Peyer's patch (tissue), 4 donors: Measurements from ENCODE around the gene SEC22A. TPM values are rescaled to one million over a fixed set of nuclear protein-coding genes. Genes with fewer than 3 reads are reported as not detected.
A peak's percentile ranks its signal among the peaks of the same experiment; 100 is the strongest.

ENCODE experiments used
- DNase-seq, 3 donors: peaks; one replicate each; pipeline ENCODE4 v3.0.0-alpha.2; 2017 to 2019
- H3K27ac ChIP-seq, 4 donors: fragments of 200-600 bp; sonication (generic); one replicate each; pipeline ENCODE4 v1.5.1; 2016 to 2019
- H3K27me3 ChIP-seq, 2 donors: fragments of 200-600 bp; sonication (generic); one replicate each; pipeline ENCODE4 v1.5.1; 2019
- H3K36me3 ChIP-seq, 3 donors: fragments of 200-600 bp; sonication (generic); one replicate each; pipeline ENCODE4 v1.5.1; 2016 to 2019
- H3K4me1 ChIP-seq, 4 donors: fragments of 200-600 bp; sonication (generic); one replicate each; pipeline ENCODE4 v1.5.1; 2016 to 2019
- H3K4me3 ChIP-seq, 4 donors: fragments of 200-600 bp; sonication (generic); 1 replicate in 3 of 4; 2 replicates in 1 of 4; pipeline ENCODE4 v1.5.1; 2016 to 2019; ENCODE audit warnings: mild to moderate bottlenecking in 1 of 4
- H3K9me3 ChIP-seq, 4 donors: fragments of 200-600 bp; sonication (generic); one replicate each; pipeline ENCODE4 v1.5.1; 2016 to 2019; ENCODE audit warnings: mild to moderate bottlenecking in 1 of 4
- CTCF ChIP-seq, 6 experiments: fragments of 450-650 bp in 4 of 6; fragments of 200-600 bp in 2 of 6; sonication (generic) in 1 of 6; IDR thresholded peaks; one replicate each; pipeline ENCODE4 v1.5.1; 2017 to 2019; ENCODE audit warnings: antibody characterized with exemption in 6 of 6, mild to moderate bottlenecking in 3 of 6, moderate library complexity in 1 of 6
- POLR2A ChIP-seq, 2 donors: fragments of 450-650 bp; IDR thresholded peaks; one replicate each; pipeline ENCODE4 v1.5.1; 2017; ENCODE audit warnings: antibody characterized with exemption in 2 of 2, mild to moderate bottlenecking in 2 of 2, moderate library complexity in 2 of 2
- total RNA-seq, 4 donors: library from RNA; depleted of rRNA; stranded (reverse); fragments of >200 nt; gene quantifications; one replicate each; pipeline ENCODE4 v1.1.0, GENCODE V29; 2016

Gene SEC22A
- total RNA-seq, 4 donors from 2014 or later, result 9.9 to 21.7 (median 16.5) TPM

- H3K9me3 ChIP-seq, result no peaks in the 10 kb centered on the region
- H3K27ac ChIP-seq, result no peak overlapping the region
- H3K4me3 ChIP-seq, result no peak overlapping the region
- no peaks in the 10 kb centered on the region for H3K36me3 ChIP-seq
- TF ChIP-seq CTCF (IDR thresholded peaks at IDR 0.05), result no peak
- no peak for TF ChIP-seq POLR2A (IDR thresholded peaks at IDR 0.05)
- DNase-seq, result peak in 1 of 3 donors; percentile 26
- H3K27me3 ChIP-seq, result no peaks in the 10 kb centered on the region
- H3K4me1 ChIP-seq, result no peaks in the 10 kb centered on the region
These were observed 89.7 kb downstream of the SEC22A start for GRCh38 chr3:123291404-123291803.

DNA sequence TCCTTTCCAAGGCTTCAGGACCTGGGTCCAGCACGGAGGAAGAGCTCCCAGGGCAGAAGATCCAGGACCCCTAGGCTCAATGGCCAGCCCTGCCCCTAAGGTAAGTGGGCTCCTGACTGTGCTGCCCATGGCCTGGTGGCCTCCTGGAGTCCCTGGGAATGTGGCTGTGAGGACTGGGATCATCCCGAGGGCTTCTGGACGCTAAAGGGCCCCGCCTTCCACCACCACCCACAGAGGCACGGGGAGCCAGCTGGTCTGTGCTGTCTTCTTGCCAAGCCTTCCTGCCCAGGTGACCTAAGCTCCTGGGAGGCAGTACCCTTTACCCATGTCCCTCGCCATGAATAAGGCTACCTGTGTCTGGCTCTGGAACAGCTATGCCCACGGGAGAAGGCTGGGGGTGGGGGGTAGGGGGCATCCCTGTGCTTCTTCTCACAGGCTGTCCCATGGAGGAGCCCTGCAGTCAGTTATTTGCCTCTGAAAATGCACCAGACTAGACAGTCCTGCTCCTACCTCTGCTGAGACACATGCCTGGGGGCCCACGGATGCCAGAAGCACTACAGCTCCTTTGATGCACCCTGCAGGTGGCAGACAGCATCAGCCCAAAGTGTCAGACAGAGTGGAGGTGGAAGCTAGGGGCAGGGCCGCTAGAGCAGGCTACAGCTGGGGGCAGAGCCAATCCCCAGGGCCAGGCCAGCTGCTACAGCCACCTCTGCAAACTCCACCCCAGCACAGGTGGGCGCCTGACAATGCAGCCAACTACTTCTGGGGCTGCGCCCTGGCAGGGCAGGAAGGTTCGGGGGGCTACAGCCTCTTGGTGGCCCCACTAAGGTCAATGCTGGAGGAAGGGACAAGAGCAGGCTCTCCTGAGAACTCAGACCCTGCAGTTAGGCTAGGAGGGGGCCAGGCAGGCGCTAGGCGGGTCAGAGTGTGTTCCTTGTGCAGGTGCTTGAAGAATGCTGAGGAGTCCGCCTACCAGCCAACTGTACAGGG, 90.9 kb downstream of the SEC22A start:
- no peaks in the 10 kb centered on the region for H3K27me3 ChIP-seq
- no peak overlapping the region for H3K4me3 ChIP-seq
- H3K9me3 ChIP-seq, result no peaks in the 10 kb centered on the region
- no peaks in the 10 kb centered on the region for H3K36me3 ChIP-seq
- TF ChIP-seq POLR2A (IDR thresholded peaks at IDR 0.05), result no peak
- TF ChIP-seq CTCF (IDR thresholded peaks at IDR 0.05), result no peak
- peak in 1 of 3 donors; percentile 24 for DNase-seq
- no peak overlapping the region for H3K27ac ChIP-seq
- no peaks in the 10 kb centered on the region for H3K4me1 ChIP-seq

DNA sequence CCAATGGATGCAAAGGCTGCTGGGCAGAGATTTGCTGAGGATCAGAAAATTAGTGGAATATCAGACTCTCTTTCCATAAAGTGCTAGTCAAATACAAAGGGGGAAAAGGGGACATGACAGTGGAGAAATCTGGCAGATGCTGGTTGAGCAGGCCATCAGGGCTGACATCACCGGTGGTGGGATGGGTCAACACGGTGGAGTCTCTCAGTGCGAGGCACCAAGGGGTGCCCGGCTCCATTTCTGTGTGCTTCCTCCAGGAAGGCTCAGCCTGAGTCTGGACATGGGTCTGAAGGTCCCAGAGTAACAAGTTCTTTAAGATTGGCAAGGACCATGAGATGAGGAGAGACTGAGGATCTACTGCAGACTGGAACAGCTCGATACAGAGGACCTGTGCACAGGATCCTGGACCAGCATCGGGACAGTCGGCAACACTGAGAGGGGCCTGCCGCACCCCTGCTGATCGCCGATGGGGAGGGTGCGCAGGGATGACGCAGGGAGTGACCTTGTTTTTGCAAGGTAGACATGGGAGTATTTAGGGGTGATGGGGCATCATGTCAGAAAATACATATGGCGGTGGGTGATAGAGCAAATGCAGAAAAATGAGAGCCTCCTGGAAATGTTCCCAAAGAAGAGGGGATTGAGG, 92.7 kb downstream of the SEC22A start:
- Histone ChIP-seq H3K27ac (no peak overlapping the region), H3K4me1 (no peaks in the 10 kb centered on the region), H3K9me3 (no peaks in the 10 kb centered on the region), H3K27me3 (no peaks in the 10 kb centered on the region), H3K4me3 (no peak overlapping the region), H3K36me3 (no peaks in the 10 kb centered on the region)
- peak in 1 of 3 donors; percentile 23 for DNase-seq
- TF ChIP-seq CTCF (IDR thresholded peaks at IDR 0.05) (no peak), POLR2A (IDR thresholded peaks at IDR 0.05) (no peak)

GRCh38 chr3:123295171-123295900, 93.6 kb downstream of the SEC22A start:
- Histone ChIP-seq H3K27me3 (no peaks in the 10 kb centered on the region), H3K9me3 (no peaks in the 10 kb centered on the region), H3K36me3 (peaks cover 0 to 7% (median 0%) of the 10 kb centered on the region in 3 donors), H3K4me3 (no peak overlapping the region), H3K27ac (no peak overlapping the region), H3K4me1 (no peaks in the 10 kb centered on the region)
- DNase-seq, result peak in 1 of 3 donors; percentile 16
- TF ChIP-seq POLR2A (IDR thresholded peaks at IDR 0.05) (no peak), CTCF (IDR thresholded peaks at IDR 0.05) (no peak)

DNA sequence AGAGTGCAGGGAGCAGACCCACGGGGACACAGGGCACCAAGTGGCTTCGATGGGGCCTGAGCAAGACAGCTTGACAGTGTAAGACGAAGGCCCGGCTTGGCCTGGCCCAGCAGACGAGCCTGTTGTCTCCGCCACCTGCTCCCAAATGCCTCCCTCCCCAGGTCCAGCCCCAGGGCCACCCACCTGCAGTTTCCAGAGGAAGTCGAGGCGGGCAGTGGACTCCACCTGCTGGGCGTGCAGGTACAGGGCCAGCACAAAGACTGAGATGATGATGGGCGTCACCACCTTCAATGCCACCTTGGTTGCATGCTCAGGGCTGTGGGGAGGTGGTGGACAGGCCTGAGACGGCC, 94.1 kb downstream of the SEC22A start:
- Histone ChIP-seq H3K27me3 (no peaks in the 10 kb centered on the region), H3K36me3 (peaks cover 0 to 7% (median 0%) of the 10 kb centered on the region in 3 donors), H3K9me3 (no peaks in the 10 kb centered on the region), H3K4me3 (no peak overlapping the region), H3K4me1 (no peaks in the 10 kb centered on the region), H3K27ac (no peak overlapping the region)
- no peak for TF ChIP-seq CTCF (IDR thresholded peaks at IDR 0.05)
- TF ChIP-seq POLR2A (IDR thresholded peaks at IDR 0.05), result no peak
- DNase-seq, result peak in 1 of 3 donors; percentile 40
